AG04449 (cell line): ENCODE results near the gene TENM3.

ENCODE experiments used
- CTCF ChIA-PET: fragments of 350-600 bp; formaldehyde crosslinking; extraction: SDS; loops from one replicate; lab custom pipeline; 2021; ENCODE audit warnings: antibody characterized with exemption; lab: Yijun Ruan, JAX
- POLR2A ChIA-PET: fragments of 400-600, 350-600 bp; formaldehyde crosslinking; extraction: SDS; loops from one replicate; lab custom pipeline; 2020; ENCODE audit warnings: antibody characterized with exemption, inconsistent platforms; lab: Yijun Ruan, JAX
- DNase-seq: peaks from one replicate; pipeline ENCODE4 v3.0.0-alpha.2; 2010; ENCODE audit warnings: low read depth, low spot score
- H3K4me3 ChIP-seq: 2 replicates; pipeline ENCODE4 v1.5.1; 2011; ENCODE audit warnings: low read depth, mild to moderate bottlenecking, control low read depth, low read length
- CTCF ChIP-seq: IDR thresholded peaks from one replicate; pipeline ENCODE4 v1.5.1; 2011; ENCODE audit warnings: mild to moderate bottlenecking, moderate library complexity, low read length, control low read depth, inconsistent platforms; ENCODE audit not compliant: insufficient read depth; ENCODE audit errors: missing control alignments

TENM3 gene

GRCh38 chr4:182582245-182582644 lies 339.0 kb downstream of the TENM3 start:
- no peak for DNase-seq
- H3K4me3 ChIP-seq: no peak overlapping the region
- TF ChIP-seq CTCF: no peak
- CTCF ChIA-PET: no interaction called here
- POLR2A ChIA-PET: no interaction called here

- DNase-seq: no peak
- TF ChIP-seq CTCF: no peak
- CTCF ChIA-PET: no interaction called here
- POLR2A ChIA-PET: no interaction called here
- H3K4me3 ChIP-seq: no peak overlapping the region
Measured at GRCh38 chr4:182583703-182584415, 340.7 kb downstream of the TENM3 start.

GRCh38 chr4:182585321-182585720 lies 342.1 kb downstream of the TENM3 start:
- ChIA-PET POLR2A (no interaction called here), CTCF (interaction anchor here (1.4 kb wide), 1 partner anchor 18 kb away, joined by 4 read pairs; no protein-coding TSS in a partner anchor)
- no peak for TF ChIP-seq CTCF
- no peak for DNase-seq
- H3K4me3 ChIP-seq: no peak overlapping the region

- no peak for DNase-seq
- ChIA-PET CTCF (interaction anchor here (1.0 kb wide), 1 partner anchor 17 kb away, joined by 3 read pairs; no protein-coding TSS in a partner anchor), POLR2A (no interaction called here)
- no peak for TF ChIP-seq CTCF
- H3K4me3 ChIP-seq: no peak overlapping the region
Measured at GRCh38 chr4:182589100-182589499, 345.9 kb downstream of the TENM3 start.

- H3K4me3 ChIP-seq: no peak overlapping the region
- ChIA-PET CTCF (interaction anchor here (1.1 kb wide), 1 partner anchor 13 kb away, joined by 3 read pairs; no protein-coding TSS in a partner anchor), POLR2A (no interaction called here)
- TF ChIP-seq CTCF: no peak
- DNase-seq: no peak
Measured at GRCh38 chr4:182593402-182593801, 350.2 kb downstream of the TENM3 start.

- ChIA-PET POLR2A (no interaction called here), CTCF (interaction anchor here (1.1 kb wide), 1 partner anchor 13 kb away, joined by 3 read pairs; no protein-coding TSS in a partner anchor)
- no peak for TF ChIP-seq CTCF
- no peak for DNase-seq
- H3K4me3 ChIP-seq: no peak overlapping the region
Measured at GRCh38 chr4:182593864-182594263, 350.7 kb downstream of the TENM3 start.
